ENCODE results near the gene KCNQ1.

Gene KCNQ1

GRCh38 chr11:2559527-2560311, 114.9 kb downstream of the KCNQ1 start:
- DNase-seq = no peak

- no peak for DNase-seq
Measured at GRCh38 chr11:2561696-2562581, 117.1 kb downstream of the KCNQ1 start.

GRCh38 chr11:2562890-2563212, 118.0 kb downstream of the KCNQ1 start:
- DNase-seq = no peak

DNA sequence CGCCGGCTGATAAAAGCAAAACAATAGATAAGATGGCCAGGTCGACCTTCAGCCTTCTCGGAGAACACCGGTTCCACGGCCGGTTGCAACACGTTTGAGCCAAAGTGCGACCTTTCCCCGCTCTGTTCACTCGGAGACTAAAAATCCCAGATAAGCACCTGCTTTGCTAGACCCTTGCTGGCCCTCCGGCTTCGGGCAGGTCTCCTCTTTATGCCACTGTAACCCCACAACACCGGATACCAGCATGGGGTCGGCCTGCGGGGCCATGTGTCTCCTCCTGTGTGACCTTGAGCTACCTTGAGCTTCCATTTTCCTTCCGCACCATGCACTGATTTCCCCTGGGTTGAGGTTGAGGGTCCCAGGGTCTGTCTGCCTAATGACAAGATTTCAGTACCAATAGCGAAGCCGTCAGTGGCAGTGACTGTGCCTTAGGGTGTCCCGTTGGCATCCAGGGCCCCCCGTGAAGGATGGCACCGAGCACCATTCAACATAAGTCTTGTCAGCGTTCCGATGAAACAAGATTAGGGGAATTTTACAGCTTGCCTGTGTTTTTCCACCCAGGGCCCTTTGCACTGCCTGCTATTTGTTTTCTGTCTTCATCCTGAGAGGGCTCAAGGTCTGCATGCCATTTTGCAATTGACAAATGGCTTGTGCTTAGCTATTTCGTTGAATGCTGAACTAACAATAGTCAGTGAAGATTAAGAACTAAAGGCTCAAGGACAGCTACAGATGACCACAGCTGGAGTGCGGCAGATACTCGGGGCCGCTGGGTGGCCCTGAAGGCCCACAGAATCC, 118.6 kb downstream of the KCNQ1 start:
- no peak for DNase-seq

- DNase-seq = no peak
Measured at GRCh38 chr11:2564008-2564530, 119.3 kb downstream of the KCNQ1 start.

GRCh38 chr11:2564588-2565425, 120.0 kb downstream of the KCNQ1 start:
- no peak for DNase-seq

DNA sequence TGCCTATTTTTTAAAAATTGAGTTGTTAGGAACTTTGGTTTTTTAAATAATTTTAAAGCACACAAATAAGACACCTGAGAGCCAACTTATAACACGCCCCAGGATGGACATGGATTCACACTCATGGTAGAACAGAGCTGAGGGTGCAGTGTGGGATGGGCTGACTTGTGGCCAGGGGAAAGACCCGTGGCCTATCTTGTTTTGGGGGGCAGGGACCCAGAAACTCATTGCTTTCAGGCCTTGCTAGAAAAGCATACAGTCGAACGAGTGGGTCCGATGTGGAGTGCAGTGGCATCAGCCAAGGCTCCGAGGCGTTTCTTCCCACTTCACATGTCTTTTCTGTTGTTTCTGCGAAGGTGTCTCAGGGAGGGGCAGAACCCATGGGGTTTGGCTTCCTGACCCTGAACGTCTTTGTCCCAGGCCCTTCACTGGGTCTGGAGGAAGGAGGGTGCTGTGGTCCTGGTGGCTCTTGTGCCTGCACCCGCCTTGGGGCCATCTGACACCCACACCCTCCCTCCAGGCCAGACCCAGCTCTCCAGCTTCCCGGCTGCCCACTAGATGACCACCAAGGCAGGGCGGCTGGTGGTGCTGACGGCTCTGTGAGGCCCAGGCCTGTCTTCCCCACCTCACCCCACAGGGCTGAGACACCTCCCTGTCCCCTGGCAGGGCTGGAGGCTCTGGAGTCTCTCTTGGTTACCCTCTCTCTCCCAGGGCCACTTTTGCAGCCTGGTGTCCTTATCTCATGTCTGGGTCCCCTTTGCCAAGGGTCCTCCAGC, 120.8 kb downstream of the KCNQ1 start:
- no peak for DNase-seq

DNA sequence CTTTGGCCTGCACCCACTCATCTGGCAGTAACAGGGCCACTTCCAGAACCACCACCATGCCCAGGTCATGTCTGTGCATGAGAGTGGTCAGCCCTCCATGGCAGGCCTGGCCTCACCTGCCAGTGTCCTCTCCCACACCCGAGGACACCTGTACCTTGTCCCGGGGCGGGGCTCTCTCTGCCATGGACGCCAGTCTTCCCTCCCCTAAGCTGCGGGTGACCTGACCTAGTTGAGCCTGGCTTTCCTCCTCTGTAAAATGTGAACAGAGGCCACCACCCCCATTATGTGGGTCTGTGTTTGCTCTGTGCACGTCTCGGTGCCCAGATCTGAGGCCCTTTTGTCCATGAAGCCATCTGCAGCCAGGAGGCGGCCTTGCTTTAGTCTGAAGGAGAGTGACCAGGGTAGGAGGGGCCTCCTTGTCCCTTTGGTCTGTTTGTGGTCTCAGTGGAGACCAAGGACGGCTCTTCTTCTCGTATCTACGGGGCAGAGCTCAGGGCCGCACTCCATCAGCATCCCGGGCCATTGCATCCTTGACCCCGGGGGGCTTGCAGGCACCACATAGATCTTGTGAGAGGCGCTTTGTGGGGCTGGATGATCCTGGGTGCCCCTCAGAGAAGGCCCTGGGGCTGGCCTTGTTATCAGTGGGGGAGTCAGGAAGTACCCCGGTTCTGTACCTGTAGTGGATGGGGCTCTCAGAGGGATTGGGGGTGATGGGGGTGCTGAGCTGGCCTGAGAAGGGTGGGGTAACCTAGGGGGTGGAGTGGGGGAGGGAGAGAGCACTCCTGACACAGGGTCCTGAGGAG, 121.6 kb downstream of the KCNQ1 start:
- DNase-seq = no peak

- DNase-seq = no peak
Measured at GRCh38 chr11:2567026-2567671, 122.3 kb downstream of the KCNQ1 start.

DNA sequence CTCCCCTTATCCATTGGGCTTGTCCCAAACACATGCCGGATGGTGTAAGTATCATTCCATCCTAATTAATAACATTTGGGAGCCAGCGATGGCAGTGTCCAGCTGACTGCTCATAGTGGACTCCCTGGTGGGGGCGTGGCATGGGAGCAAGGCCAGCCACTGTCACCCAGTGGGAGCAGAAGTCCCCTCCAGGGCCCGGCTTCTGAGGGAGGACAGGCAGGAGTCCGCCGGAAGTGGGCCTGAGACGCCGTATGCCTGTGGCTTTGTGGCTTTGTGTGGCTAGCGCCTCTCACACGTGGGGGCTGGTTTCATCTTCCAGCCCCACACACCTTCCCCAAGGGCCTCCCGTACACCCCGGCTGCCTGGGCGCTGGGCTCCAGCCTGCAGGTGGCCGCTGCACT, 124.5 kb downstream of the KCNQ1 start:
- no peak for DNase-seq

- no peak for DNase-seq
Measured at GRCh38 chr11:2569731-2570210, 125.0 kb downstream of the KCNQ1 start.

DNA sequence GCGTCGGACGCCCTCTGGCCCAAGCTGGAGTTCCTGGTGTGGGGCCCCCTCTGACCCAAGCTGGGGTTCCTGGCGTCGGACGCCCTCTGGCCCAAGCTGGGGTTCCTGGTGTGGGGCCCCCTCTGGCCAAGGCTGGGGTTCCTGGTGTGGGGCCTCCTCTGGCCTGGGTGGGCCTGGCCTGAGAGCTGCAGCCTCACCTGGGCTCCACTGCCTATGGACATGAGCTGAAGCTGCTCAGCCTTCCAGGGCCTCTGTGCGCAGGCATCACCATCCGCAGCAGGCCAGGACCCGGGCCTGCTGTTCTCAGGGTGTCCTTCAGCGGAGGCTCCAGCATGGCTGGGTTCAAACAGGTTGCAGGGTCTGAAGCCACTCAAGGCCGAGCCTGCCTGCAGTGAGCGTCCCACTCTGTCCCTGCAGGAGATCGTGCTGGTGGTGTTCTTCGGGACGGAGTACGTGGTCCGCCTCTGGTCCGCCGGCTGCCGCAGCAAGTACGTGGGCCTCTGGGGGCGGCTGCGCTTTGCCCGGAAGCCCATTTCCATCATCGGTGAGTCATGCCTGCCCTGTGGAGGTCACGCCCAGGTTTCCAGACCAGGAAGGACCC, 125.5 kb downstream of the KCNQ1 start:
- no peak for DNase-seq

DNA sequence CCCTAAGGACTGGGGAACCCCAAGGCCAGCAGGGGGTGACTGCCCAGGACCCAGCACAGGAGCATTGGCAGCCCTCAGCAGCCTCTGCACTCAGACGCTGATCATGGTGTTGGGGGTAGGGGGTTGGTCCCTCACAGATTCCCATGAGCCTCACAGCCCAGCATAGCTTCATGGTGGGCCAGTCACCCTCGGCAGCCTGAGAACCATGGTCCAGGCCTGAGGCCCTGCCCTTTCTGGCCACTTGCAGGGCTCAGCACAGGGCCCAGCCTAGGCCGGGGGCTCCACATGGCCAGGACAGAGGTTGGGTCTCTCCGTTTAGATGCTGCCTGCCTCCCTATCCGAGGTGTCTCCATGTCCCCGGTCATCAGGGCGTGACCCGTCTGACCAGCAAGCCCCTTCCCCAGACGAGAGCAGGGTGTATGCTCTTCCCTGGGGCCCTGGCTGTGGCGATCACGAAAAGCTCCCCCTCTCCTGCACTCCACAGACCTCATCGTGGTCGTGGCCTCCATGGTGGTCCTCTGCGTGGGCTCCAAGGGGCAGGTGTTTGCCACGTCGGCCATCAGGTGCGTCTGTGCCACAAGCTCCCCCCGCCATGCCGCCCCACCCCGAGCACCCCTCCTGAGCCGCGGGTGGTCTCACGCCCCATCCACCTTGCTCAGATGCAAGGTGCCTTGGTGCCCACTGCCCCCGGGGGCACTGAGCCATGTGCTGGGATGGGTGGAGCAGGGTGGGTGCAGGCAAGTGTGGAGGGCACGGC, 126.2 kb downstream of the KCNQ1 start:
- DNase-seq = no peak

DNA sequence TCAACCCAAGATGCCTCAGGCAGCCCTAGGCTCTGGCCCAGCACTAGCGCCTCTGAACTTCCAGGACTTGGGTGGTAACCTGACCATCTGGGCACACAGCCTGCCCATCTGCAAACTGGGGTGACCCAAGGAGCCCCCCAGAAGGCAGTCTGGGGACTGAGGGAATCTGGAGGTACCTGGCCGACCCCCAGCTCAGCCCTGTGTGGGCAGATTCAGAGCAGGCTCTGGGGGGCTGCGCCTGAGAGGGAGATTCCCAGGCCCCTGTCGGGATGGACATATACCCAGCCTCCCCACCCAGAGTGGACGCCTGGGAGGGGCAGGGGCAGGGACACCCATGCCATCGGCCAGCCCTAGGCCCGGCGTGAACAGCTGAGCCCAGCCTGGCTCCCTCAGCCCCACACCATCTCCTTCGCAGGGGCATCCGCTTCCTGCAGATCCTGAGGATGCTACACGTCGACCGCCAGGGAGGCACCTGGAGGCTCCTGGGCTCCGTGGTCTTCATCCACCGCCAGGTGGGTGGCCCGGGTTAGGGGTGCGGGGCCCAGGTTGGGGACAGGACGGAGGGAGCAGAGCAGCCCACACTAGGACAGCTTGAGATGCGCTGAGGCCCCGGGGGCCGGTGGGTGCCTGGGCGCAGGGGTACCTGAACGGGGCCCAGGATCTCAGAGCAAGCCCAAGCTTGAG, 126.9 kb downstream of the KCNQ1 start:
- no peak for DNase-seq

GRCh38 chr11:2572491-2573239, 127.9 kb downstream of the KCNQ1 start:
- DNase-seq = no peak

DNA sequence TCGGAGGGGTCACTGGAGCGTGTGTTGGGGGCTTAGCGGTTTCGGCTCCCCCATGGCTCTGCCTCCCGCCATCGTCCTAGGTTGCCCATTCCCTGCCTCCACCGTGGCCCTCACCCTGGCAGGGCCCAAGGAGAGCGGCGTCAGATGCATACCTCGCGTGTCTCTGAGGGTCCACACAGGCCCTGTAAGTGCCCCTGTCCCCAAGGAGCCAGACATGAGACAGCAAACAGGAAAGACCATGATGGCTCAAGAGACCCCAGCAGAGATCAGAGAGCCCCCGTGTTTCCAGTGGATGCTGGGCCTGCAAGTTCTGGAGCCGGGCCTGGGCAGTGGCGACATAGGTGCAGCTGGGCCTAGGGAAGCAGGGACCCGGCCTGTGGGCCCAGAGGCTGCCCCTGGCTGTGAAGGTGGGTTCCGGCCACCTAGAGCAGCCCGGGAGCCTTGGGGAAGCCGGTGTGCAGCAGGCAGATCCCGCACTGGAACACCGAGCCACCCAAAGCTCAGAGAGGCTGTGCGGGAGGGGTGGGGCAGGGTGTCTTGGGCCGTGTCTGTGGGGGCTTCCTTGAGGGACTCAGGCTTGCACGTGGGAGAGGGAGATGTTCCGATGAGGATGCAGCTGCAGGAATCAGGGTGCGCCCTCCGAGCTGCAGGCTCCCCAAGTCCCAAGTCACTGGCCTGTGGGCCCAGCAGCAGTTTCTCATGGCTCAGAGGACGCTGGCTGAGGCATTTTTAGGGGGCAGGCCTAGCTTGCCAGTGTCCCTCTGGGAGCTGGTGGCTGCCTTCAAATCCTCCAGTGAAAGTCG, 128.6 kb downstream of the KCNQ1 start:
- no peak for DNase-seq
